Neural progenitor cell (in vitro differentiated cells): ENCODE measurements around the gene ANGPTL2.

Source experiments
- EZH2 ChIP-seq: fragments of 200-600 bp; sonication (generic); IDR thresholded peaks from 2 replicates; pipeline ENCODE4 v1.6.1; 2017; ENCODE audit warnings: antibody characterized with exemption, mild to moderate bottlenecking, moderate library complexity
- EZH2phosphoT487 ChIP-seq: fragments of 200-600 bp; sonication (generic); IDR thresholded peaks from 2 replicates; pipeline ENCODE4 v1.6.1; 2017; ENCODE audit warnings: antibody characterized with exemption
- TF ChIP-seq, protein P1 (sequence below): fragments of 200-600 bp; sonication (generic); IDR thresholded peaks from 2 replicates; pipeline ENCODE4 v1.5.1; 2017; ENCODE audit warnings: antibody characterized with exemption, mild to moderate bottlenecking

- TF ChIP-seq, protein P1, sequence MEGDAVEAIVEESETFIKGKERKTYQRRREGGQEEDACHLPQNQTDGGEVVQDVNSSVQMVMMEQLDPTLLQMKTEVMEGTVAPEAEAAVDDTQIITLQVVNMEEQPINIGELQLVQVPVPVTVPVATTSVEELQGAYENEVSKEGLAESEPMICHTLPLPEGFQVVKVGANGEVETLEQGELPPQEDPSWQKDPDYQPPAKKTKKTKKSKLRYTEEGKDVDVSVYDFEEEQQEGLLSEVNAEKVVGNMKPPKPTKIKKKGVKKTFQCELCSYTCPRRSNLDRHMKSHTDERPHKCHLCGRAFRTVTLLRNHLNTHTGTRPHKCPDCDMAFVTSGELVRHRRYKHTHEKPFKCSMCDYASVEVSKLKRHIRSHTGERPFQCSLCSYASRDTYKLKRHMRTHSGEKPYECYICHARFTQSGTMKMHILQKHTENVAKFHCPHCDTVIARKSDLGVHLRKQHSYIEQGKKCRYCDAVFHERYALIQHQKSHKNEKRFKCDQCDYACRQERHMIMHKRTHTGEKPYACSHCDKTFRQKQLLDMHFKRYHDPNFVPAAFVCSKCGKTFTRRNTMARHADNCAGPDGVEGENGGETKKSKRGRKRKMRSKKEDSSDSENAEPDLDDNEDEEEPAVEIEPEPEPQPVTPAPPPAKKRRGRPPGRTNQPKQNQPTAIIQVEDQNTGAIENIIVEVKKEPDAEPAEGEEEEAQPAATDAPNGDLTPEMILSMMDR, result no peak
- no peak for TF ChIP-seq EZH2phosphoT487
- no peak for TF ChIP-seq EZH2
These were observed 56.8 kb downstream of the ANGPTL2 start for GRCh38 chr9:127065592-127065991.
